Prostate gland (tissue), 2 donors: Measurements from ENCODE around the gene DACH1. TPM values are rescaled to one million over a fixed set of nuclear protein-coding genes. Genes with fewer than 3 reads are reported as not detected.

Experiments used
- DNase-seq: peaks from one replicate; pipeline ENCODE4 v3.0.0-alpha.2; 2019; ENCODE audit warnings: low spot score
- H3K27ac ChIP-seq, 2 donors: fragments of 200-600 bp; sonication (generic); 2 replicates each; pipeline ENCODE4 v1.5.1; 2017 to 2019
- H3K27me3 ChIP-seq: fragments of 200-600 bp; sonication (generic); replicated peaks from 2 replicates; pipeline ENCODE4 v1.5.1; 2019; ENCODE audit not compliant: insufficient read depth
- H3K36me3 ChIP-seq, 2 donors: fragments of 200-600 bp; sonication (generic); 1 replicate in 1 of 2; 2 replicates in 1 of 2; pipeline versions ENCODE4 v1.5.1 to v1.8.1; 2017 to 2019
- H3K4me1 ChIP-seq: fragments of 200-600 bp; sonication (generic); replicated peaks from 2 replicates; pipeline ENCODE4 v1.5.1; 2019
- H3K4me3 ChIP-seq, 2 donors: fragments of 200-600 bp; sonication (generic); 2 replicates each; pipeline ENCODE4 v1.5.1; 2017 to 2019
- H3K9me3 ChIP-seq: fragments of 200-600 bp; sonication (generic); 2 replicates; pipeline ENCODE4 v1.5.1; 2017
- CTCF ChIP-seq, 4 experiments: fragments of 200-600 bp in 2 of 4; fragments of 450-650 bp in 2 of 4; sonication (generic) in 2 of 4; IDR thresholded peaks; 1 replicate in 3 of 4; 2 replicates in 1 of 4; pipeline ENCODE4 v1.5.1; 2016 to 2019; ENCODE audit warnings: antibody characterized with exemption in 4 of 4, mild to moderate bottlenecking in 2 of 4, moderate library complexity in 2 of 4
- POLR2A ChIP-seq: fragments of 450-650 bp; IDR thresholded peaks from one replicate; pipeline ENCODE4 v1.6.1; 2016; ENCODE audit warnings: antibody characterized with exemption, mild to moderate bottlenecking
- POLR2AphosphoS5 ChIP-seq: sonication (generic); formaldehyde crosslinking; IDR thresholded peaks from one replicate; pipeline ENCODE4 v1.6.1; 2017; ENCODE audit warnings: antibody characterized with exemption
- WGBS: methylation state at CpG from one replicate; pipeline ENCODE4 v1.1.5; 2018; 5-methylcytosine and 5-hydroxymethylcytosine counted together
- intact Hi-C: fragments of 100-400 bp; cut with DNase I; formaldehyde crosslinking; loops from one replicate; pipeline ENCODE4 v1.14.2; 2022
- total RNA-seq, 2 donors: library from RNA; depleted of rRNA; stranded (reverse); fragments of >200 nt; gene quantifications; one replicate each; pipeline ENCODE4 v1.1.0, GENCODE V29; 2016

Gene DACH1
- total RNA-seq, 2 donors from 2014 or later = 14.6 to 18.0 TPM

GRCh38 chr13:71477735-71478134 is 389.3 kb downstream of the DACH1 start:
- peak in 1 of 4 experiments; percentile 9 for TF ChIP-seq CTCF (IDR thresholded peaks at IDR 0.05)
- no peak for TF ChIP-seq POLR2AphosphoS5
- no peaks in the 10 kb centered on the region for H3K4me1 ChIP-seq
- no peak for DNase-seq
- no peaks in the 10 kb centered on the region for H3K9me3 ChIP-seq
- 80% methylated on average over 6 of the region's 6 CpGs for WGBS
- intact Hi-C loops = no loop called here
- no peaks in the 10 kb centered on the region for H3K36me3 ChIP-seq
- no peaks in the 10 kb centered on the region for H3K27me3 ChIP-seq
- H3K4me3 ChIP-seq = no peak overlapping the region
- H3K27ac ChIP-seq = no peak overlapping the region

GRCh38 chr13:71474936-71475335 is 392.1 kb downstream of the DACH1 start:
- intact Hi-C loops = no loop called here
- no peak for TF ChIP-seq POLR2AphosphoS5
- Histone ChIP-seq H3K9me3 (no peaks in the 10 kb centered on the region), H3K4me3 (no peak overlapping the region), H3K27me3 (no peaks in the 10 kb centered on the region), H3K27ac (no peak overlapping the region), H3K4me1 (no peaks in the 10 kb centered on the region), H3K36me3 (no peaks in the 10 kb centered on the region)
- no peak for DNase-seq
- 47% methylated on average over 3 of the region's 3 CpGs for WGBS

- no peak overlapping the region for H3K4me3 ChIP-seq
- intact Hi-C loops = no loop called here
- 50% methylated on average over 1 of the region's 1 CpG for WGBS
- TF ChIP-seq POLR2A (no peak), CTCF (IDR thresholded peaks at IDR 0.05) (no peak), POLR2AphosphoS5 (no peak)
- no peaks in the 10 kb centered on the region for H3K4me1 ChIP-seq
- no peak overlapping the region for H3K27ac ChIP-seq
- no peaks in the 10 kb centered on the region for H3K9me3 ChIP-seq
- no peaks in the 10 kb centered on the region for H3K27me3 ChIP-seq
- no peak for DNase-seq
- no peaks in the 10 kb centered on the region for H3K36me3 ChIP-seq
These were observed 397.4 kb downstream of the DACH1 start for GRCh38 chr13:71469626-71470025.

- no peaks in the 10 kb centered on the region for H3K4me1 ChIP-seq
- TF ChIP-seq POLR2A = no peak
- DNase-seq = no peak
- no peak overlapping the region for H3K4me3 ChIP-seq
- intact Hi-C loops = no loop called here
- no peaks in the 10 kb centered on the region for H3K36me3 ChIP-seq
- WGBS = 82% methylated on average over 1 of the region's 1 CpG
- no peaks in the 10 kb centered on the region for H3K27me3 ChIP-seq
- H3K9me3 ChIP-seq = no peaks in the 10 kb centered on the region
- H3K27ac ChIP-seq = no peak overlapping the region
These were observed 402.3 kb downstream of the DACH1 start for GRCh38 chr13:71464686-71465085.

GRCh38 chr13:71461892-71462291 is 405.1 kb downstream of the DACH1 start:
- intact Hi-C loops = no loop called here
- no peak overlapping the region for H3K4me3 ChIP-seq
- no peaks in the 10 kb centered on the region for H3K4me1 ChIP-seq
- H3K27ac ChIP-seq = no peak overlapping the region
- no peaks in the 10 kb centered on the region for H3K36me3 ChIP-seq
- WGBS = 87% methylated on average over 1 of the region's 1 CpG
- DNase-seq = no peak
- H3K9me3 ChIP-seq = no peaks in the 10 kb centered on the region
- TF ChIP-seq POLR2A (no peak), POLR2AphosphoS5 (no peak), CTCF (IDR thresholded peaks at IDR 0.05) (no peak)
- no peaks in the 10 kb centered on the region for H3K27me3 ChIP-seq

- H3K36me3 ChIP-seq = no peaks in the 10 kb centered on the region
- DNase-seq = no peak
- no peaks in the 10 kb centered on the region for H3K9me3 ChIP-seq
- no peak overlapping the region for H3K27ac ChIP-seq
- H3K4me3 ChIP-seq = no peak overlapping the region
- 58% methylated on average over 3 of the region's 3 CpGs for WGBS
- no peaks in the 10 kb centered on the region for H3K27me3 ChIP-seq
- TF ChIP-seq POLR2AphosphoS5 = no peak
- TF ChIP-seq POLR2A = no peak
- TF ChIP-seq CTCF (IDR thresholded peaks at IDR 0.05) = no peak
- intact Hi-C loops = no loop called here
- no peaks in the 10 kb centered on the region for H3K4me1 ChIP-seq
These were observed 406.8 kb downstream of the DACH1 start for GRCh38 chr13:71460211-71460610.
